Fibroblast of skin of right biceps (primary cell): ENCODE results near the gene WDR13.
"Not testable (repeated sequence)": the region's sequence is repeated elsewhere in the genome, so short reads cannot be mapped to it uniquely, and the experiment has no call there.

ENCODE experiments used
- DNase-seq: peaks from one replicate; pipeline ENCODE4 v3.0.0-alpha.2; 2013

WDR13 gene

GRCh38 chrX:48597353-48598264, at the start of gene WDR13:
Gene WDR13 (plus strand): TSS chrX:48597492. CDS start chrX:48597997, 505 bp downstream.
- DNase-seq, result peak; percentile 93

GRCh38 chrX:48548871-48549270, 48.4 kb upstream of the WDR13 start:
- DNase-seq, result no peak

GRCh38 chrX:48555731-48556325, 41.5 kb upstream of the WDR13 start:
- not testable (repeated sequence) for DNase-seq

- peak; percentile 75 for DNase-seq
Observed at GRCh38 chrX:48558271-48558670, 39.0 kb upstream of the WDR13 start.

GRCh38 chrX:48559636-48560035, 37.7 kb upstream of the WDR13 start:
- DNase-seq, result no peak

GRCh38 chrX:48560056-48560455, 37.2 kb upstream of the WDR13 start:
- DNase-seq, result no peak

- no peak for DNase-seq
Observed at GRCh38 chrX:48560681-48561080, 36.6 kb upstream of the WDR13 start.

GRCh38 chrX:48569958-48570357, 27.3 kb upstream of the WDR13 start:
- peak; percentile 32 for DNase-seq

- DNase-seq, result no peak
Observed at GRCh38 chrX:48573690-48574269, 23.5 kb upstream of the WDR13 start.

- DNase-seq, result peak; percentile 95
Observed at GRCh38 chrX:48574270-48575266, 22.7 kb upstream of the WDR13 start, which contains the start of gene RBM3. Gene RBM3 (plus strand): TSS chrX:48574484. CDS start chrX:48575181, 697 bp downstream.

GRCh38 chrX:48575642-48576041, 21.6 kb upstream of the WDR13 start:
- no peak for DNase-seq

- DNase-seq, result no peak
Observed at GRCh38 chrX:48576108-48576507, 21.2 kb upstream of the WDR13 start.

GRCh38 chrX:48578661-48579128, 18.6 kb upstream of the WDR13 start:
- no peak for DNase-seq

- no peak for DNase-seq
Observed at GRCh38 chrX:48579259-48579658, 18.0 kb upstream of the WDR13 start.

GRCh38 chrX:48580662-48581061, 16.6 kb upstream of the WDR13 start:
- DNase-seq, result no peak

- no peak for DNase-seq
Observed at GRCh38 chrX:48584698-48585097, 12.6 kb upstream of the WDR13 start.

- no peak for DNase-seq
Observed at GRCh38 chrX:48589482-48590162, 7.7 kb upstream of the WDR13 start.

GRCh38 chrX:48590203-48591103, 6.8 kb upstream of the WDR13 start:
- DNase-seq, result no peak

GRCh38 chrX:48591255-48591791, 6.0 kb upstream of the WDR13 start:
- peak; percentile 81 for DNase-seq

- DNase-seq, result peak; percentile 73
Observed at GRCh38 chrX:48592971-48593370, 4.3 kb upstream of the WDR13 start.
